Measurements from ENCODE around the gene ZNF441. TPM values are rescaled to one million over a fixed set of nuclear protein-coding genes. Genes with fewer than 3 reads are reported as not detected.

The ZNF441 gene
- total and polyA plus RNA-seq, 10 of the 15 experiments (the other 5 are each of a cell fraction or from before 2014, with no cell fraction given): 1.0 to 9.4 (median 4.3) TPM

DNA sequence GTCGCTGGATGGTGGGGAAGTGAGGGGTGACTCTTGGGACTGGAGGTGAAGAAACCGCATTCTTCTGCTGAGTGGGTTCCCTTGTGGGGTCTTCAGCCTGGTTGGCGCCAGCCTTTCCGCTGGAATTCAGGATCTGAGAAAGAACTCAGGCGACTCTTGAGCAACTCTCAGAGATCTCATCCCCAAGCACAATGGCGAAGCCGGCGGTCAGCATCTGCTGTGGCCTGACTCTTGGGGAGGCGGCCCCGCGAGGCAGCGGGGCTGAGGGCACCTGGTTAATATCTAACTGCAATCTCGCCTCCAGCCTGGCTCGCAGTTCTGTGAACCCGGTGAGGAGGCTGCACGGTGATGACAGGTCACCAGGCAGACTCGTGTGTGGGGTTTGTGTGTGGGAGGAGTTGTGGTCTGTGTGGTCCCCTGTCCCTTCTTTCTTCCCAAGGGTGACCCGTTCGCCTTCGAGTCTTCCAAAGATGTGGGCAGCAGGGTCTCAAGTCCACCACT is 883 bp downstream of the ZNF441 start (continued):
- TF ChIP-seq, protein P1, sequence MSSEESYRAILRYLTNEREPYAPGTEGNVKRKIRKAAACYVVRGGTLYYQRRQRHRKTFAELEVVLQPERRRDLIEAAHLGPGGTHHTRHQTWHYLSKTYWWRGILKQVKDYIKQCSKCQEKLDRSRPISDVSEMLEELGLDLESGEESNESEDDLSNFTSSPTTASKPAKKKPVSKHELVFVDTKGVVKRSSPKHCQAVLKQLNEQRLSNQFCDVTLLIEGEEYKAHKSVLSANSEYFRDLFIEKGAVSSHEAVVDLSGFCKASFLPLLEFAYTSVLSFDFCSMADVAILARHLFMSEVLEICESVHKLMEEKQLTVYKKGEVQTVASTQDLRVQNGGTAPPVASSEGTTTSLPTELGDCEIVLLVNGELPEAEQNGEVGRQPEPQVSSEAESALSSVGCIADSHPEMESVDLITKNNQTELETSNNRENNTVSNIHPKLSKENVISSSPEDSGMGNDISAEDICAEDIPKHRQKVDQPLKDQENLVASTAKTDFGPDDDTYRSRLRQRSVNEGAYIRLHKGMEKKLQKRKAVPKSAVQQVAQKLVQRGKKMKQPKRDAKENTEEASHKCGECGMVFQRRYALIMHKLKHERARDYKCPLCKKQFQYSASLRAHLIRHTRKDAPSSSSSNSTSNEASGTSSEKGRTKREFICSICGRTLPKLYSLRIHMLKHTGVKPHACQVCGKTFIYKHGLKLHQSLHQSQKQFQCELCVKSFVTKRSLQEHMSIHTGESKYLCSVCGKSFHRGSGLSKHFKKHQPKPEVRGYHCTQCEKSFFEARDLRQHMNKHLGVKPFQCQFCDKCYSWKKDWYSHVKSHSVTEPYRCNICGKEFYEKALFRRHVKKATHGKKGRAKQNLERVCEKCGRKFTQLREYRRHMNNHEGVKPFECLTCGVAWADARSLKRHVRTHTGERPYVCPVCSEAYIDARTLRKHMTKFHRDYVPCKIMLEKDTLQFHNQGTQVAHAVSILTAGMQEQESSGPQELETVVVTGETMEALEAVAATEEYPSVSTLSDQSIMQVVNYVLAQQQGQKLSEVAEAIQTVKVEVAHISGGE (CRISPR knock-in tag; IDR thresholded peaks at IDR 0.05): no peak
- TF ChIP-seq STAT1 (conservative IDR thresholded peaks at IDR 0.05): no peak
- TF ChIP-seq BACH1 (IDR thresholded peaks at IDR 0.05; ENCODE audit: borderline replicate concordance): peak; percentile 52; the same call in 1 of the 2 replicates
- TF ChIP-seq, protein P2, sequence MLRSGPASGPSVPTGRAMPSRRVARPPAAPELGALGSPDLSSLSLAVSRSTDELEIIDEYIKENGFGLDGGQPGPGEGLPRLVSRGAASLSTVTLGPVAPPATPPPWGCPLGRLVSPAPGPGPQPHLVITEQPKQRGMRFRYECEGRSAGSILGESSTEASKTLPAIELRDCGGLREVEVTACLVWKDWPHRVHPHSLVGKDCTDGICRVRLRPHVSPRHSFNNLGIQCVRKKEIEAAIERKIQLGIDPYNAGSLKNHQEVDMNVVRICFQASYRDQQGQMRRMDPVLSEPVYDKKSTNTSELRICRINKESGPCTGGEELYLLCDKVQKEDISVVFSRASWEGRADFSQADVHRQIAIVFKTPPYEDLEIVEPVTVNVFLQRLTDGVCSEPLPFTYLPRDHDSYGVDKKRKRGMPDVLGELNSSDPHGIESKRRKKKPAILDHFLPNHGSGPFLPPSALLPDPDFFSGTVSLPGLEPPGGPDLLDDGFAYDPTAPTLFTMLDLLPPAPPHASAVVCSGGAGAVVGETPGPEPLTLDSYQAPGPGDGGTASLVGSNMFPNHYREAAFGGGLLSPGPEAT (IDR thresholded peaks at IDR 0.05; ENCODE audit: low read depth): peak; percentile 63; the same call in 1 of the 2 replicates
- no peak for TF ChIP-seq CREB1 (IDR thresholded peaks at IDR 0.05; ENCODE audit: low read depth)
- TF ChIP-seq YY1 (IDR thresholded peaks at IDR 0.05; ENCODE audit: low read depth, low read length): peak; percentile 45; the same call in 1 of the 2 replicates
- no peak for TF ChIP-seq EGR1 (IDR thresholded peaks at IDR 0.05; ENCODE audit: borderline replicate concordance in 1 of 2, low read depth in 2 of 2, low read length in 2 of 2)
- TF ChIP-seq NFXL1 (IDR thresholded peaks at IDR 0.05; ENCODE audit: borderline replicate concordance): no peak
- no peak; the same call in 1 of the 2 replicates for TF ChIP-seq NBN (IDR thresholded peaks at IDR 0.05)
- no peak for TF ChIP-seq NR2C2 (IDR thresholded peaks at IDR 0.05; ENCODE audit: borderline replicate concordance, control insufficient read depth, insufficient read length, low read depth)
- TF ChIP-seq, protein P3, sequence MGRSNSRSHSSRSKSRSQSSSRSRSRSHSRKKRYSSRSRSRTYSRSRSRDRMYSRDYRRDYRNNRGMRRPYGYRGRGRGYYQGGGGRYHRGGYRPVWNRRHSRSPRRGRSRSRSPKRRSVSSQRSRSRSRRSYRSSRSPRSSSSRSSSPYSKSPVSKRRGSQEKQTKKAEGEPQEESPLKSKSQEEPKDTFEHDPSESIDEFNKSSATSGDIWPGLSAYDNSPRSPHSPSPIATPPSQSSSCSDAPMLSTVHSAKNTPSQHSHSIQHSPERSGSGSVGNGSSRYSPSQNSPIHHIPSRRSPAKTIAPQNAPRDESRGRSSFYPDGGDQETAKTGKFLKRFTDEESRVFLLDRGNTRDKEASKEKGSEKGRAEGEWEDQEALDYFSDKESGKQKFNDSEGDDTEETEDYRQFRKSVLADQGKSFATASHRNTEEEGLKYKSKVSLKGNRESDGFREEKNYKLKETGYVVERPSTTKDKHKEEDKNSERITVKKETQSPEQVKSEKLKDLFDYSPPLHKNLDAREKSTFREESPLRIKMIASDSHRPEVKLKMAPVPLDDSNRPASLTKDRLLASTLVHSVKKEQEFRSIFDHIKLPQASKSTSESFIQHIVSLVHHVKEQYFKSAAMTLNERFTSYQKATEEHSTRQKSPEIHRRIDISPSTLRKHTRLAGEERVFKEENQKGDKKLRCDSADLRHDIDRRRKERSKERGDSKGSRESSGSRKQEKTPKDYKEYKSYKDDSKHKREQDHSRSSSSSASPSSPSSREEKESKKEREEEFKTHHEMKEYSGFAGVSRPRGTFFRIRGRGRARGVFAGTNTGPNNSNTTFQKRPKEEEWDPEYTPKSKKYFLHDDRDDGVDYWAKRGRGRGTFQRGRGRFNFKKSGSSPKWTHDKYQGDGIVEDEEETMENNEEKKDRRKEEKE (IDR thresholded peaks at IDR 0.05): no peak
- TF ChIP-seq SREBF2 (IDR thresholded peaks at IDR 0.05; ENCODE audit: low read length): no peak
- TF ChIP-seq, protein P4, sequence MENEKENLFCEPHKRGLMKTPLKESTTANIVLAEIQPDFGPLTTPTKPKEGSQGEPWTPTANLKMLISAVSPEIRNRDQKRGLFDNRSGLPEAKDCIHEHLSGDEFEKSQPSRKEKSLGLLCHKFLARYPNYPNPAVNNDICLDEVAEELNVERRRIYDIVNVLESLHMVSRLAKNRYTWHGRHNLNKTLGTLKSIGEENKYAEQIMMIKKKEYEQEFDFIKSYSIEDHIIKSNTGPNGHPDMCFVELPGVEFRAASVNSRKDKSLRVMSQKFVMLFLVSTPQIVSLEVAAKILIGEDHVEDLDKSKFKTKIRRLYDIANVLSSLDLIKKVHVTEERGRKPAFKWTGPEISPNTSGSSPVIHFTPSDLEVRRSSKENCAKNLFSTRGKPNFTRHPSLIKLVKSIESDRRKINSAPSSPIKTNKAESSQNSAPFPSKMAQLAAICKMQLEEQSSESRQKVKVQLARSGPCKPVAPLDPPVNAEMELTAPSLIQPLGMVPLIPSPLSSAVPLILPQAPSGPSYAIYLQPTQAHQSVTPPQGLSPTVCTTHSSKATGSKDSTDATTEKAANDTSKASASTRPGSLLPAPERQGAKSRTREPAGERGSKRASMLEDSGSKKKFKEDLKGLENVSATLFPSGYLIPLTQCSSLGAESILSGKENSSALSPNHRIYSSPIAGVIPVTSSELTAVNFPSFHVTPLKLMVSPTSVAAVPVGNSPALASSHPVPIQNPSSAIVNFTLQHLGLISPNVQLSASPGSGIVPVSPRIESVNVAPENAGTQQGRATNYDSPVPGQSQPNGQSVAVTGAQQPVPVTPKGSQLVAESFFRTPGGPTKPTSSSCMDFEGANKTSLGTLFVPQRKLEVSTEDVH (IDR thresholded peaks at IDR 0.05; ENCODE audit: low read depth, partially characterized antibody): no peak
- TF ChIP-seq, protein P5, sequence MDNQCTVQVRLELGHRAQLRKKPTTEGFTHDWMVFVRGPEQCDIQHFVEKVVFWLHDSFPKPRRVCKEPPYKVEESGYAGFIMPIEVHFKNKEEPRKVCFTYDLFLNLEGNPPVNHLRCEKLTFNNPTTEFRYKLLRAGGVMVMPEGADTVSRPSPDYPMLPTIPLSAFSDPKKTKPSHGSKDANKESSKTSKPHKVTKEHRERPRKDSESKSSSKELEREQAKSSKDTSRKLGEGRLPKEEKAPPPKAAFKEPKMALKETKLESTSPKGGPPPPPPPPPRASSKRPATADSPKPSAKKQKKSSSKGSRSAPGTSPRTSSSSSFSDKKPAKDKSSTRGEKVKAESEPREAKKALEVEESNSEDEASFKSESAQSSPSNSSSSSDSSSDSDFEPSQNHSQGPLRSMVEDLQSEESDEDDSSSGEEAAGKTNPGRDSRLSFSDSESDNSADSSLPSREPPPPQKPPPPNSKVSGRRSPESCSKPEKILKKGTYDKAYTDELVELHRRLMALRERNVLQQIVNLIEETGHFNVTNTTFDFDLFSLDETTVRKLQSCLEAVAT (IDR thresholded peaks at IDR 0.05): peak; percentile 71; the same call in 1 of the 2 replicates
- TF ChIP-seq TCF3 (IDR thresholded peaks at IDR 0.05; ENCODE audit: borderline replicate concordance, insufficient read depth, low read depth, low read length): no peak
- TF ChIP-seq NFIC (IDR thresholded peaks at IDR 0.05; ENCODE audit: low read depth, low read length): no peak
- no peak for TF ChIP-seq MEF2B (IDR thresholded peaks at IDR 0.05; ENCODE audit: partially characterized antibody, poor library complexity, severe bottlenecking)
